Measurements from ENCODE around the gene ACVR1B. TPM values are rescaled to one million over a fixed set of nuclear protein-coding genes. Genes with fewer than 3 reads are reported as not detected.
A peak's percentile ranks its signal among the peaks of the same experiment; 100 is the strongest.

ACVR1B gene
- total RNA-seq, 2 experiments from 2014 or later, result 7.5 to 8.6 TPM

GRCh38 chr12:51972422-51972812 is 20.9 kb downstream of the ACVR1B start:
- H3K27me3 Mint-ChIP-seq, result no peaks in the 10 kb centered on the region
- DNase-seq (no peak), ATAC-seq (no peak)
- H3K36me3 Mint-ChIP-seq (ENCODE audit: low read depth), result peaks cover 16% of the 10 kb centered on the region
- H3K27ac Mint-ChIP-seq, result no peak overlapping the region
- H3K9me3 Mint-ChIP-seq, result no peaks in the 10 kb centered on the region
- no peak overlapping the region for H3K4me3 Mint-ChIP-seq
- POLR2A ChIA-PET, result interaction anchor here (0.8 to 2.2 kb wide), 5 partner anchors 24 to 149 kb away, joined by 3 to 6 read pairs (median 4); no protein-coding TSS in a partner anchor
- CTCF ChIA-PET, result interaction anchor here (0.8 to 3.1 kb wide), 8 partner anchors 8 to 153 kb away, joined by 4 to 21 read pairs (median 10); partner anchors contain the start of gene ACVR1B
- intact Hi-C loops (cut with micrococcal nuclease), result no loop called here
- H3K4me1 Mint-ChIP-seq (ENCODE audit: low read depth), result peaks cover 69% of the 10 kb centered on the region
- TF ChIP-seq CTCF (IDR thresholded peaks at IDR 0.05), result no peak

DNA sequence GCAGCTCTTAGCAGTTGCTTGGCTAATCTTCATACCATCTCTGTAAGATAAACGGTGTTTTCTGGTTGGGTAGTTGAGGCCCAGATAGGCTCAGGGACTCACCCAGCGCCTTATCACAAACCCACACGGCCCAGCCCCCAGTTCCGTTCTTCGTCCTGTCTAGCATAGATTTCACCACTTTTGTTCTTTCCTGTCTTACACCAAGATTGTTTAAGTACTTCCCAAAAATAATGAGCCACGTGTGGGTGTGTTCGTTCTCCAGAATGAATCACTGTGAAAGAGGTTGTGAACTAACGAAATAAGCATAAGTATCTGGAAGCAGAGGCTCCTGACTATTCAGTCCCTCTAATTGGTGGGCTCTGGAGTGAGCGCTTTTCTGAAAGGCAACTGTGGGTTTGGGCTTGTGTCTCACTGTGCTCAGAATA is 21.4 kb downstream of the ACVR1B start:
- H3K4me1 Mint-ChIP-seq (ENCODE audit: low read depth), result peaks cover 69% of the 10 kb centered on the region
- intact Hi-C loops (cut with micrococcal nuclease), result no loop called here
- no peaks in the 10 kb centered on the region for H3K27me3 Mint-ChIP-seq
- ChIA-PET POLR2A (interaction anchor here (0.8 to 2.2 kb wide), 3 partner anchors 53 to 149 kb away, joined by 3 to 6 read pairs (median 4); no protein-coding TSS in a partner anchor), CTCF (interaction anchor here (2.0 to 2.5 kb wide), 4 partner anchors 8 to 60 kb away, joined by 7 to 17 read pairs (median 12); no protein-coding TSS in a partner anchor)
- H3K36me3 Mint-ChIP-seq (ENCODE audit: low read depth), result peaks cover 16% of the 10 kb centered on the region
- peak overlapping the region; percentile 0 for H3K4me3 Mint-ChIP-seq
- TF ChIP-seq CTCF (IDR thresholded peaks at IDR 0.05), result no peak
- peak overlapping the region; percentile 14 for H3K27ac Mint-ChIP-seq
- DNase-seq (peak; percentile 84), ATAC-seq (peak; percentile 72)
- no peaks in the 10 kb centered on the region for H3K9me3 Mint-ChIP-seq

DNA sequence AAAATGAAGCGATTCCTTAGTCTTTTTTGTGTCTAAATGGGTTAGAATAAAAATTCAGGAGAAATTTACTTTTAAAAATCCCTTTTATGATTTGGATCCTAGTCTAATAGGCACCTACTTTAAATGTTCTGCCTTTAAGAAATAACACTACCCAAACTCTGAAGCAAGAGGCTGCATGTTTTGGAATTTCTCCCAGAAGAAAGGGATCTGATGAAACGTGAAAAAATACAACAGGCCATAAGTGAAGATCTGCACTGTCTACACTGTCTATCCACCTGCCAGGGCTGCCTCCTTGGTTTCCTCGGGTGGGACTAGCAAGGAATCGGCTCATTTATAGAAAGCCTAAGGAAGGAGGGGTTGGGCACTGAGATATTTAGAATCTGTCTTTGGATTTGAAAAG is 22.1 kb downstream of the ACVR1B start:
- CTCF ChIA-PET, result interaction anchor here (2.3 kb wide), 1 partner anchor 49 kb away, joined by 8 read pairs; no protein-coding TSS in a partner anchor
- H3K27ac Mint-ChIP-seq, result no peak overlapping the region
- TF ChIP-seq CTCF (IDR thresholded peaks at IDR 0.05), result no peak

DNA sequence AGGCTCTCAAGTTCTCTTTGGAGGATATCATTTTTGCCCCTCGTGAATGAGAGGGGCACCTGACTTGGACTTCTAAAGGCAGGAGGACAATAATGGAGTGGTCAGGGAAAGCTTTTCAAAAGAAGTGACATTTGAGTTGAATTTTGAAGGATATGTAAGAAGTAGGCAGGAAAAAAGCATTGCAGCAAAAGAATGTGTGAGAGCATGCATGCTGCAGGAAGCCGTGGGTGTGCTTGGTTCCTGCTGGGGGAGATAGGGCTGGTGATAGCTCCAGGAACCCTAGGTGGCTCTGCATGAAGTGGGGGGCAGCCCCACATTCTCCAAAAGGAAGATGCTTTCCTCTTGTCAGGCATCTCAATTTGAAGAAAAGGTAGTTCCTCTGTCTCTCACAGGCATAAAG is 23.1 kb downstream of the ACVR1B start:
- no peak for TF ChIP-seq CTCF (IDR thresholded peaks at IDR 0.05)
- intact Hi-C loops (cut with micrococcal nuclease), result no loop called here
- H3K4me1 Mint-ChIP-seq (ENCODE audit: low read depth), result peaks cover 69% of the 10 kb centered on the region
- POLR2A ChIA-PET, result interaction anchor here (1.0 kb wide), 1 partner anchor 24 kb away, joined by 3 read pairs; no protein-coding TSS in a partner anchor
- H3K4me3 Mint-ChIP-seq, result no peak overlapping the region
- no peak overlapping the region for H3K27ac Mint-ChIP-seq
- peak; percentile 56 for DNase-seq
- ATAC-seq, result no peak
- CTCF ChIA-PET, result interaction anchor here (0.8 to 2.3 kb wide), 9 partner anchors 9 to 554 kb away, joined by 3 to 14 read pairs (median 8); no protein-coding TSS in a partner anchor
- peaks cover 18% of the 10 kb centered on the region for H3K36me3 Mint-ChIP-seq (ENCODE audit: low read depth)
- no peaks in the 10 kb centered on the region for H3K9me3 Mint-ChIP-seq
- no peaks in the 10 kb centered on the region for H3K27me3 Mint-ChIP-seq

More for the DNA sequence above, 22.1 kb downstream of the ACVR1B start:
- intact Hi-C loops (cut with micrococcal nuclease), result no loop called here
- peaks cover 16% of the 10 kb centered on the region for H3K36me3 Mint-ChIP-seq (ENCODE audit: low read depth)
- no peak overlapping the region for H3K4me3 Mint-ChIP-seq
- H3K27me3 Mint-ChIP-seq, result no peaks in the 10 kb centered on the region
- DNase-seq (no peak), ATAC-seq (no peak)
- H3K4me1 Mint-ChIP-seq (ENCODE audit: low read depth), result peaks cover 69% of the 10 kb centered on the region
- H3K9me3 Mint-ChIP-seq, result no peaks in the 10 kb centered on the region
- POLR2A ChIA-PET, result no interaction called here

DNA sequence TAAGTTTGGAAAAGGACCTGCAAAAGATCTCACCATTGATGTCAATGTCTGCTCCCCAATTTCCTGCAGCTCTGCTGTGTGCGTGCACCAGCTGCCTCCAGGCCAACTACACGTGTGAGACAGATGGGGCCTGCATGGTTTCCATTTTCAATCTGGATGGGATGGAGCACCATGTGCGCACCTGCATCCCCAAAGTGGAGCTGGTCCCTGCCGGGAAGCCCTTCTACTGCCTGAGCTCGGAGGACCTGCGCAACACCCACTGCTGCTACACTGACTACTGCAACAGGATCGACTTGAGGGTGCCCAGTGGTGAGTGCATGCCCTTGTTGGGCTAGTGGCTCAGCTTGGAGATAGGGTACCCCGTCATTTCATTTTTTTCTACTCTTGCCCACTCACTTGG is 23.7 kb downstream of the ACVR1B start:
- peaks cover 68% of the 10 kb centered on the region for H3K4me1 Mint-ChIP-seq (ENCODE audit: low read depth)
- no peak for ATAC-seq
- ChIA-PET POLR2A (interaction anchor here (1.0 kb wide), 1 partner anchor 25 kb away, joined by 3 read pairs; no protein-coding TSS in a partner anchor), CTCF (interaction anchor here (0.8 to 2.3 kb wide), 9 partner anchors 8 to 554 kb away, joined by 3 to 14 read pairs (median 8); no protein-coding TSS in a partner anchor)
- TF ChIP-seq CTCF (IDR thresholded peaks at IDR 0.05), result no peak
- H3K27ac Mint-ChIP-seq, result no peak overlapping the region
- intact Hi-C loops (cut with micrococcal nuclease), result no loop called here
- no peaks in the 10 kb centered on the region for H3K27me3 Mint-ChIP-seq
- no peak for DNase-seq
- peaks cover 18% of the 10 kb centered on the region for H3K36me3 Mint-ChIP-seq (ENCODE audit: low read depth)
- no peak overlapping the region for H3K4me3 Mint-ChIP-seq
- H3K9me3 Mint-ChIP-seq, result no peaks in the 10 kb centered on the region

All from activated CD8-positive, alpha-beta T cell treated with anti-CD3 and anti-CD28 coated beads for 36 hours (primary cell).